GM10266 (cell line): Measurements from ENCODE around the gene SNX25.

Source experiments
- DNase-seq: peaks from one replicate; pipeline ENCODE4 v3.0.0; 2012; ENCODE audit errors: extremely low spot score
- TF ChIP-seq, protein P1 (sequence below): IDR thresholded peaks from 2 replicates; pipeline ENCODE4 v1.5.1; 2012; ENCODE audit warnings: mild to moderate bottlenecking, low read depth; ENCODE audit not compliant: control insufficient read depth, insufficient read depth; ENCODE audit errors: missing control alignments

The SNX25 gene

DNA sequence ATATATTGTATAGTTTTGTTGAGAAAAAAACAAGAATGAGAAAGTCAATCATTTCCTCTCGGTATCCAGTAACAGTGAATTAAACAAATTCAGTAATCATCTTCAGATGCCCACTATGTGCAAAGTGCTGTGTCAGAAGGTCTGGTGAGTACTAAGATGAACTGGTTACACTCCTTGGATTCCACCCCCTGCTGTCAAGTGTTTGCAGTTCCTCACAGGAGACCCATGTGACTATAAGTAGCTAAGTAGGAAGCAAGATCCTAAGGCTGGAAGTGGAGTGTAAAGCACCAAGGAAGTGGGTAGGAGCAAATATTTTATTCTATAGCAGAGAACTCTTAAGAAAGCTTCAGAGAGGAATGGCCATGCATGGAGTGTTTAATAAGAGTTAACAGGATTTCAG is 73.6 kb downstream of the SNX25 start:
- DNase-seq: no peak
- TF ChIP-seq, protein P1, sequence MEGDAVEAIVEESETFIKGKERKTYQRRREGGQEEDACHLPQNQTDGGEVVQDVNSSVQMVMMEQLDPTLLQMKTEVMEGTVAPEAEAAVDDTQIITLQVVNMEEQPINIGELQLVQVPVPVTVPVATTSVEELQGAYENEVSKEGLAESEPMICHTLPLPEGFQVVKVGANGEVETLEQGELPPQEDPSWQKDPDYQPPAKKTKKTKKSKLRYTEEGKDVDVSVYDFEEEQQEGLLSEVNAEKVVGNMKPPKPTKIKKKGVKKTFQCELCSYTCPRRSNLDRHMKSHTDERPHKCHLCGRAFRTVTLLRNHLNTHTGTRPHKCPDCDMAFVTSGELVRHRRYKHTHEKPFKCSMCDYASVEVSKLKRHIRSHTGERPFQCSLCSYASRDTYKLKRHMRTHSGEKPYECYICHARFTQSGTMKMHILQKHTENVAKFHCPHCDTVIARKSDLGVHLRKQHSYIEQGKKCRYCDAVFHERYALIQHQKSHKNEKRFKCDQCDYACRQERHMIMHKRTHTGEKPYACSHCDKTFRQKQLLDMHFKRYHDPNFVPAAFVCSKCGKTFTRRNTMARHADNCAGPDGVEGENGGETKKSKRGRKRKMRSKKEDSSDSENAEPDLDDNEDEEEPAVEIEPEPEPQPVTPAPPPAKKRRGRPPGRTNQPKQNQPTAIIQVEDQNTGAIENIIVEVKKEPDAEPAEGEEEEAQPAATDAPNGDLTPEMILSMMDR: no peak

DNA sequence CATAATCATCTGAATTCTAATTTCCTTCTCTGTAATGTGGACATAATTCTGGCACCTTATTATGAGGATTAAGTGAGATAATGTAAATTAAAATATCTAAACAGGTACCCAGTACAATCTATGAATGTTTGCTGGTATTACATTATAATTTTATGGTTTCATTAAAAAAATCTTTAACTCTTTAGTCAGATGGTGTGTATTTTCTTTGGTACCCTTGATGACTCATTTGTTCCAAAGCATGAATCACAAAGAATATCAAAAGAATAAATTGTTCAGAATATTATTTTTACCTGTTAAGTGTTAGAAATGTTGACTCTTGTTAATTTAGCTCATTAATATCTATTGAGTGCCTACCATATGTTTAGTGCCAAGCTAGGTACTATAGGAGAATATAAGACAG is 74.3 kb downstream of the SNX25 start:
- TF ChIP-seq, protein P1: no peak
- no peak for DNase-seq

DNA sequence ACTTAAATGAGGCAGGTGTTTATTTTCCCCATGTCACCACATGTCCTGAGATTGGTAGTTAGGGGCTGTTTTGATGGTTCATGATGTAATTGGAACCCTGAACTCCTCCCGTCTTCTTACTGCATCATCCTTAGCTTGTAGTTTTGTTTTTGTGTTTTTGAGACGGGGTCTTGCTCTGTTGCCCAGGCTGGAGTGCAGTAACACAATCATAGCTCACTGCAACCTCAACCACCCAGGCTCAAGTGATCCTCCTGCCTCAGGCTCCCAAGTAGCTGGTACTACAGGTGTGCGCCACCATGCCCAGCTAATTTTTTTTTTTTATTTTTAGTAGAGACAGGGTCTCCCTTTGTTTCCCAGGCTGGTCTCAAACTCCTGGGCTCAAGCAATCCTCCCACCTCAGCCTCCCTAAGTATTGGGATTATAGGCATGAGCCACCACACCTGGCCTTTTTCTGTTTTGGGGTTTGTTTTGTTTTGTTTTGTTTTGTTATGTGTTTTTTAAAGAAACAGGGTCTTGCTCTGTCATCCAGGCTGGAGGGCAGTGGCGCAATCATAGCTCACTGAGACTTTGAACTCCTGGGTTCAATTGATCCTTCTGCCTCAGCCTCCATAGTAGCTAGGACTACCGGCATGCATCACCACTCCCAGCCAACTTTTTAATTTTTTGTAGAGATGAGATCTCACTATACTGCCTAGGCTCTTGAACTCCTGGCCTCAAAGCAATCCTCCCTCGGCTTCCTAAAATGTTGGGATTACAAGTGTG is 76.4 kb downstream of the SNX25 start:
- no peak for DNase-seq
- TF ChIP-seq, protein P1: no peak

DNA sequence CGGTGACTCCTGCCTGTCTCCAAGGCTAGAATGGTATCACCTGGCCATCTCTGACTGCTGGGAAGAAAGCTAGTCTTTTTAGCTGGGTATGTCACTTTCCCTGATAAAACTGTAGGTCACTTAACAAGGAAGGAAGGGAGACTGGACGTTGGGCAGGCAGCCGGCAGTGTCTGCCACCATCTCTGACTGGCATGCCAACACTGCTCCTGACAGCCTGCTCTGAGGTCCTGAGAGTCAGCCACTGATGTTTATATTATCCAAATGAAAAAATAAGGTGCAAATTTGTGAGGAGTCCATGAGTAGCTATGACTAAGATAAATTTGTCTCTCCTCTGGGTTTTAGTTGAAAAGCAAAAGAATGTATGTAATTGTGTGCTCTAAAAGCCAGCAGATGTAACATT is 77.2 kb downstream of the SNX25 start:
- no peak for DNase-seq
- TF ChIP-seq, protein P1: no peak

DNA sequence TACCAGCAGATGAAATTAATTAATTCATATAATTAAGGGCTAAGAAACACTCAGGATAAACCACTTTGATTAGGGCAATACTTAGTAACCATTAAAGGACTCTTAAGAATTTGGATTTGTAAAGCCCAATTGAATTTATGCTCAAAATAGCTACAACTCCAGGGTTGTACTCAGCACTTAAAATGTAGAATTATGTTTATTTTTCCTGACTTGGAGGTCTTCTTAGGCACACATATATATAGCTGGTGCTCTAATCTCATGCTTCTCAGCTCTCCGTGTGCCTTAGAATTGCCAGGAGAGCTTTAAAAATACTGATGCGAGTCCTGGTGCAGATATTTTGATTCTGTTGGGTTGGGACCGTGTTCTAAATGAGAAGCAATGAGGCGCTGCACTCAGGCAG is 77.6 kb downstream of the SNX25 start:
- TF ChIP-seq, protein P1: no peak
- DNase-seq: no peak

DNA sequence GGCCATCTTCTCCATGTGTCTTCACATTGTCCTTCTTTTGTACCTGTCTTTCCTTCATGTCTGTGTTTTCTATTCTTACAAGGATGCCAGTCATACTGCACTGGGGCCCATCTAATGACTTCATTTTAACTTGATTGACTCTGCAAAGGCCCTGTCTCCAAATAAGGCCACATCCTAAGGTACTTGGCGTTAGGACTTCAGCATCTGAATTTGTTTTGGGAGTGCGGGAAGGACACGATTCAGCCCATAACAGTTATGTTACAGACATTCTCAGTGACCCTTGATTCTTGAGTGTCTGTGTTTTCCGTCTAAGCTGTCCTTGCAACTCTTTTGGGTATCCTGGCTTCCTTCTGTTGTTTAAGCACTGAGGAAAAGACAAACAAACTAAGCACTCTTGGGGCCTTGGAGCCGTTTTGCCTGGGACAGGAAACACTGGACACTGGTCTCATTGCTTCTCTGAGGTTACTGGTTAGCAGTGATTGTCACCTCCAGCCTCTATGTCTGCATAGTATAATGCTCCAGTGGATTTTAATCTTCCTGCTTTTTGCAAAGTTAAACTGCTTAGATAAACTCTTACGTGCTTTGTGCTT is 80.7 kb downstream of the SNX25 start:
- TF ChIP-seq, protein P1: no peak
- DNase-seq: no peak

DNA sequence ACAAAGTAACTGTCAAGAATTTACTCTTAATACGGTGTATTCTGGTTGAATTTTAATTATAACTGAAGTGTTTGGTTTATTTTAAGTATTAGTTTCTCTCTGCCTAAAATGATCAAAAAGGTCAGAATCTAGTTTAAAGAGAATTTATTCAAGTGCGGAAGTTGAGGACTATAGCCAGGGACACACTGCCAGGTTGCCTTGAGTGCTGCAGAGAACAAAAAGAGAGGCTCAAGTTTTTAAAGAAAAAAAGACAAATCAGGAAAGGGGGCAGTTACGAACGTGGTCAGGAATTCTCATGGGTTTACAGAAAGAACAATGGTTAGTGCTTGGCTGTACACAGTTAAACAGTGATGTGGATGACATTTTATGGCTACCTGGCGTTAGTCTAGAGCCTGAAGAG is 81.3 kb downstream of the SNX25 start:
- TF ChIP-seq, protein P1: no peak
- DNase-seq: no peak
